ENCODE data around the gene DCHS2. TPM values are rescaled to one million over a fixed set of nuclear protein-coding genes. Genes with fewer than 3 reads are reported as not detected.
"Not testable (repeated sequence)": the region's sequence is repeated elsewhere in the genome, so short reads cannot be mapped to it uniquely, and the experiment has no call there.

Gene DCHS2
- polyA plus RNA-seq, 12 donors, result 5.2 to 17.4 (median 9.4) TPM; not detected in 1

GRCh38 chr4:154217384-154217783, 274.2 kb downstream of the DCHS2 start:
- DNase-seq, result not testable (repeated sequence)

GRCh38 chr4:154211506-154211905, 280.1 kb downstream of the DCHS2 start:
- DNase-seq, result no peak

- DNase-seq, result no peak
These were observed 283.2 kb downstream of the DCHS2 start for GRCh38 chr4:154208424-154208823.

- no peak for DNase-seq
These were observed 286.1 kb downstream of the DCHS2 start for GRCh38 chr4:154205471-154205870.

GRCh38 chr4:154194649-154195048, 296.9 kb downstream of the DCHS2 start:
- DNase-seq, result no peak

- no peak for DNase-seq
These were observed 299.0 kb downstream of the DCHS2 start for GRCh38 chr4:154192585-154192984.

GRCh38 chr4:154189346-154189745, 302.3 kb downstream of the DCHS2 start:
- DNase-seq, result peak; percentile 27

GRCh38 chr4:154186888-154187287, 304.7 kb downstream of the DCHS2 start:
- DNase-seq, result no peak

- no peak for DNase-seq
These were observed 305.6 kb downstream of the DCHS2 start for GRCh38 chr4:154186035-154186434.

GRCh38 chr4:154184238-154184637, 307.4 kb downstream of the DCHS2 start:
- no peak for DNase-seq

GRCh38 chr4:154183264-154183663, 308.3 kb downstream of the DCHS2 start:
- no peak for DNase-seq

Other genes starting within 250 kb of the DCHS2 start
- 10 to 100 TPM in 11 of 12 donors, not detected in 1; 49.5 to 72.2 (median 64.1) TPM for gene PLRG1, start 58.6 kb upstream of the DCHS2 start, polyA plus RNA-seq (ENCODE audit: insufficient read length in 12 of 12)
- 10 to 100 TPM in 1 of 12 donors, 1 to 10 TPM in 3, under 1 TPM in 4, not detected in 4; 0.15 to 37.5 (median 1.8) TPM for gene FGB, start 71.2 kb upstream of the DCHS2 start, polyA plus RNA-seq (ENCODE audit: insufficient read length in 12 of 12)
- gene FGA, start 98.9 kb upstream of the DCHS2 start, polyA plus RNA-seq (ENCODE audit: insufficient read length in 12 of 12), result 10 to 100 TPM in 1 of 12 donors, 1 to 10 TPM in 2, under 1 TPM in 6, not detected in 3; 0.10 to 25.5 (median 0.41) TPM
- 10 to 100 TPM in 1 of 12 donors, 1 to 10 TPM in 3, under 1 TPM in 2, not detected in 6; 0.24 to 25.3 (median 1.2) TPM for gene FGG, start 120.9 kb upstream of the DCHS2 start, polyA plus RNA-seq (ENCODE audit: insufficient read length in 12 of 12)